Peyer's patch (tissue), 4 donors: ENCODE measurements around the gene AQP10. TPM values are rescaled to one million over a fixed set of nuclear protein-coding genes. Genes with fewer than 3 reads are reported as not detected.

Source experiments
- DNase-seq, 3 donors: peaks; one replicate each; pipeline ENCODE4 v3.0.0-alpha.2; 2017 to 2019
- H3K27ac ChIP-seq, 4 donors: fragments of 200-600 bp; sonication (generic); one replicate each; pipeline ENCODE4 v1.5.1; 2016 to 2019
- H3K27me3 ChIP-seq, 2 donors: fragments of 200-600 bp; sonication (generic); one replicate each; pipeline ENCODE4 v1.5.1; 2019
- H3K36me3 ChIP-seq, 3 donors: fragments of 200-600 bp; sonication (generic); one replicate each; pipeline ENCODE4 v1.5.1; 2016 to 2019
- H3K4me1 ChIP-seq, 4 donors: fragments of 200-600 bp; sonication (generic); one replicate each; pipeline ENCODE4 v1.5.1; 2016 to 2019
- H3K4me3 ChIP-seq, 4 donors: fragments of 200-600 bp; sonication (generic); 1 replicate in 3 of 4; 2 replicates in 1 of 4; pipeline ENCODE4 v1.5.1; 2016 to 2019; ENCODE audit warnings: mild to moderate bottlenecking in 1 of 4
- H3K9me3 ChIP-seq, 4 donors: fragments of 200-600 bp; sonication (generic); one replicate each; pipeline ENCODE4 v1.5.1; 2016 to 2019; ENCODE audit warnings: mild to moderate bottlenecking in 1 of 4
- CTCF ChIP-seq, 6 experiments: fragments of 450-650 bp in 4 of 6; fragments of 200-600 bp in 2 of 6; sonication (generic) in 1 of 6; IDR thresholded peaks; one replicate each; pipeline ENCODE4 v1.5.1; 2017 to 2019; ENCODE audit warnings: antibody characterized with exemption in 6 of 6, mild to moderate bottlenecking in 3 of 6, moderate library complexity in 1 of 6
- POLR2A ChIP-seq, 2 donors: fragments of 450-650 bp; IDR thresholded peaks; one replicate each; pipeline ENCODE4 v1.5.1; 2017; ENCODE audit warnings: antibody characterized with exemption in 2 of 2, mild to moderate bottlenecking in 2 of 2, moderate library complexity in 2 of 2
- total RNA-seq, 4 donors: library from RNA; depleted of rRNA; stranded (reverse); fragments of >200 nt; gene quantifications; one replicate each; pipeline ENCODE4 v1.1.0, GENCODE V29; 2016

The AQP10 gene
- total RNA-seq, 4 donors from 2014 or later: 0.85 TPM; not detected in 3

DNA sequence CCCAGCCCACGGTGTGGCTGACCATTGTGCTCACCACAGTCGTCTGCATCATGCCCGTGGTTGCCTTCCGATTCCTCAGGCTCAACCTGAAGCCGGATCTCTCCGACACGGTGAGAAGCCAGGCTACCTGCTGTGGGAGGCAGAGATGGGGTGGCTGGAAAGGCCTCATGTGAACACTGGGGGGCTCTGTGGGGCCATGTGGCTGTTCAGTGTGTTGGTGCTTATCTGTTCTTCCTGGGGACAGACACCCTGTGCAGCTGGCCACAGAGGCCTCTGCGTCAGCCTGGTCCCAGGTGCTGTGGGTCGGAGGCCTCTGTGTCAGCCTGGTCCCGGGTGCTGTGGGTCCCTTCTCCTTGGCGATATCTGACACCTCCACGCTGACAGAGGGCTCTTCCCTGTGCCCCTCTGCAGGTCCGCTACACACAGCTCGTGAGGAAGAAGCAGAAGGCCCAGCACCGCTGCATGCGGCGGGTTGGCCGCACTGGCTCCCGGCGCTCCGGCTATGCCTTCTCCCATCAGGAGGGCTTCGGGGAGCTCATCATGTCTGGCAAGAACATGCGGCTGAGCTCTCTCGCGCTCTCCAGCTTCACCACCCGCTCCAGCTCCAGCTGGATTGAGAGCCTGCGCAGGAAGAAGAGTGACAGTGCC, 27.7 kb downstream of the AQP10 start:
- Histone ChIP-seq H3K27me3 (no peaks in the 10 kb centered on the region), H3K4me1 (peaks cover 5 to 24% (median 10%) of the 10 kb centered on the region in 4 donors), H3K27ac (no peak overlapping the region), H3K36me3 (peaks cover 0 to 45% (median 0%) of the 10 kb centered on the region in 3 donors), H3K9me3 (no peaks in the 10 kb centered on the region), H3K4me3 (no peak overlapping the region)
- no peak for DNase-seq
- no peak for TF ChIP-seq POLR2A (IDR thresholded peaks at IDR 0.05)
- no peak for TF ChIP-seq CTCF (IDR thresholded peaks at IDR 0.05)

DNA sequence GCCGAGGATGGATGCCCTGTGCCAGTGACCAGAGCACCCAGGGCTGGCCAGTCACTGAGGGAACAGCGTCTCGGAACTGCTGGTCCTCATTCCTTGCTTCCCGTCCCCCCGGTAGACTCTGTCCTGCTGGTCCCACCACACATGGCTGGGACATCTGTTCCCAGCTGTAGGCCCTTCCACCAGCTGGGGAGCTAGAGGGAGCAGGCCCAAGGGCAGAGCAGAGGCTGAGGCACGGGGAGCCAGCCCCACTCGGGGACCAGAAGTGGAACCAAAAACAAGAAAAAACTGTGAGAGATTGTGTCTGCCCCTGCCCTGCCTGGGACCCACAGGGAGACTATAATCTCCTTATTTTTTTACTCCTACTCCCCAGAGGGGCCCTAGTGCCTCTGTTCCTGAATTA, 28.2 kb downstream of the AQP10 start:
- Histone ChIP-seq H3K4me1 (peaks cover 5 to 30% (median 10%) of the 10 kb centered on the region in 4 donors), H3K27me3 (no peaks in the 10 kb centered on the region), H3K27ac (no peak overlapping the region), H3K4me3 (no peak overlapping the region), H3K36me3 (peaks cover 0 to 40% (median 0%) of the 10 kb centered on the region in 3 donors), H3K9me3 (no peaks in the 10 kb centered on the region)
- TF ChIP-seq CTCF (IDR thresholded peaks at IDR 0.05): no peak
- no peak for TF ChIP-seq POLR2A (IDR thresholded peaks at IDR 0.05)
- no peak for DNase-seq

GRCh38 chr1:154350383-154350782, 29.5 kb downstream of the AQP10 start:
- H3K4me1 ChIP-seq: peaks cover 5 to 38% (median 10%) of the 10 kb centered on the region in 4 donors
- no peaks in the 10 kb centered on the region for H3K9me3 ChIP-seq
- no peak for TF ChIP-seq CTCF (IDR thresholded peaks at IDR 0.05)
- no peak for TF ChIP-seq POLR2A (IDR thresholded peaks at IDR 0.05)
- H3K36me3 ChIP-seq: peaks cover 0 to 29% (median 0%) of the 10 kb centered on the region in 3 donors
- H3K27ac ChIP-seq: no peak overlapping the region
- no peaks in the 10 kb centered on the region for H3K27me3 ChIP-seq
- no peak overlapping the region for H3K4me3 ChIP-seq
- no peak for DNase-seq

- H3K4me1 ChIP-seq: peaks cover 5 to 38% (median 10%) of the 10 kb centered on the region in 4 donors
- H3K27ac ChIP-seq: peak overlapping the region in 2 of 4 donors; percentile 88 to 89
- H3K27me3 ChIP-seq: no peaks in the 10 kb centered on the region
- H3K36me3 ChIP-seq: peaks cover 0 to 18% (median 0%) of the 10 kb centered on the region in 3 donors
- no peak for TF ChIP-seq CTCF (IDR thresholded peaks at IDR 0.05)
- TF ChIP-seq POLR2A (IDR thresholded peaks at IDR 0.05): no peak
- no peak for DNase-seq
- no peak overlapping the region for H3K4me3 ChIP-seq
- no peaks in the 10 kb centered on the region for H3K9me3 ChIP-seq
These were observed 30.6 kb downstream of the AQP10 start for GRCh38 chr1:154351363-154352068.

DNA sequence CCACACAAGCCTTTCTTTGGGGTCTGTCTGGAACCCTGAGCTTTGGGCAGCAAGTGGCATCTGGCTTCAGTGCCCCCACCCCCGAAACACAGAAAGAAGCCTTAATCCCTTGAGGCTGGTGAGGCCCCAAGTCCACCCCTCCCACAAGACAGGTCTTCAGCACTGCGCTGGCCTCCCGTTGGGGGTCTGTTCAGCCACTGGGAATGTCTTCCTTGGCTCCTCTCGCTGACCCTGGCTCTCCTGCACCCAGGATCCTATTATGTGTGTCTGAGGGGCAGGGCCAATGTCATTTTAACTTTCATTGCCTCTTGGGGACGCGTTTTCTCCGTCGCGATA, 31.3 kb downstream of the AQP10 start:
- H3K27ac ChIP-seq: peak overlapping the region; percentile 64 to 89 (median 79)
- DNase-seq: no peak
- H3K36me3 ChIP-seq: peaks cover 0 to 11% (median 0%) of the 10 kb centered on the region in 3 donors
- no peak for TF ChIP-seq POLR2A (IDR thresholded peaks at IDR 0.05)
- TF ChIP-seq CTCF (IDR thresholded peaks at IDR 0.05): no peak
- H3K27me3 ChIP-seq: no peaks in the 10 kb centered on the region
- no peaks in the 10 kb centered on the region for H3K9me3 ChIP-seq
- H3K4me1 ChIP-seq: peaks cover 5 to 38% (median 10%) of the 10 kb centered on the region in 4 donors
- H3K4me3 ChIP-seq: peak overlapping the region; percentile 33 to 59 (median 48)
